GM10248 (cell line): ENCODE measurements around the gene TEX2.

Experiments used
- CTCF ChIA-PET: fragments of 300-600 bp; sonication (Branson Sonifier 250); formaldehyde crosslinking; extraction: SDS; loops from one replicate; lab custom pipeline; 2021; ENCODE audit warnings: antibody characterized with exemption; lab: Yijun Ruan, JAX
- POLR2A ChIA-PET: fragments of 350-650 bp; sonication (Branson Sonifier 250); formaldehyde crosslinking; extraction: SDS; loops from one replicate; lab custom pipeline; 2020; ENCODE audit warnings: antibody characterized with exemption; lab: Yijun Ruan, JAX
- DNase-seq: peaks from one replicate; pipeline ENCODE4 v3.0.0; 2012; ENCODE audit errors: extremely low spot score
- CTCF ChIP-seq: IDR thresholded peaks from 2 replicates; pipeline ENCODE4 v1.5.1; 2012; ENCODE audit warnings: mild to moderate bottlenecking, low read depth; ENCODE audit errors: extremely low read depth, missing control alignments, control extremely low read depth

The TEX2 gene

GRCh38 chr17:64113006-64113405 lies 150.1 kb downstream of the TEX2 start:
- TF ChIP-seq CTCF: no peak
- DNase-seq: no peak
- CTCF ChIA-PET: interaction anchor here (0.8 to 3.8 kb wide), 10 partner anchors 9 to 84 kb away, joined by 3 to 24 read pairs (median 5); no protein-coding TSS in a partner anchor
- POLR2A ChIA-PET: interaction anchor here (0.5 kb wide), 1 partner anchor 11 kb away, joined by 3 read pairs; no protein-coding TSS in a partner anchor

- no peak for DNase-seq
- ChIA-PET POLR2A (interaction anchor here (1.5 kb wide), 1 partner anchor 34 kb away, joined by 3 read pairs; no protein-coding TSS in a partner anchor), CTCF (interaction anchor here (1.0 to 3.8 kb wide), 7 partner anchors 8 to 83 kb away, joined by 3 to 24 read pairs (median 6); no protein-coding TSS in a partner anchor)
- TF ChIP-seq CTCF: no peak
Measured at GRCh38 chr17:64111831-64112230, 151.2 kb downstream of the TEX2 start.

GRCh38 chr17:64110379-64111152 lies 152.5 kb downstream of the TEX2 start:
- DNase-seq: no peak
- no peak for TF ChIP-seq CTCF
- POLR2A ChIA-PET: no interaction called here
- CTCF ChIA-PET: interaction anchor here (1.0 kb wide), 1 partner anchor 8 kb away, joined by 4 read pairs; no protein-coding TSS in a partner anchor

GRCh38 chr17:64109400-64109799 lies 153.7 kb downstream of the TEX2 start:
- TF ChIP-seq CTCF: no peak
- CTCF ChIA-PET: interaction anchor here (1.0 to 1.8 kb wide), 2 partner anchors 9 to 24 kb away, joined by 4 read pairs; no protein-coding TSS in a partner anchor
- no peak for DNase-seq
- POLR2A ChIA-PET: no interaction called here

- no peak for TF ChIP-seq CTCF
- DNase-seq: no peak
- ChIA-PET CTCF (interaction anchor here (1.1 kb wide), 1 partner anchor 15 kb away, joined by 5 read pairs; no protein-coding TSS in a partner anchor), POLR2A (interaction anchor here (0.7 kb wide), 1 partner anchor 11 kb away, joined by 5 read pairs; no protein-coding TSS in a partner anchor)
Measured at GRCh38 chr17:64107500-64108236, 155.4 kb downstream of the TEX2 start.

GRCh38 chr17:64106918-64107317 lies 156.1 kb downstream of the TEX2 start:
- ChIA-PET POLR2A (no interaction called here), CTCF (interaction anchor here (1.2 kb wide), 1 partner anchor 26 kb away, joined by 8 read pairs; no protein-coding TSS in a partner anchor)
- TF ChIP-seq CTCF: no peak
- DNase-seq: no peak
